ENCODE data around the gene WNT3A.
"Not testable (repeated sequence)": the region's sequence is repeated elsewhere in the genome, so short reads cannot be mapped to it uniquely, and the experiment has no call there.

DNA sequence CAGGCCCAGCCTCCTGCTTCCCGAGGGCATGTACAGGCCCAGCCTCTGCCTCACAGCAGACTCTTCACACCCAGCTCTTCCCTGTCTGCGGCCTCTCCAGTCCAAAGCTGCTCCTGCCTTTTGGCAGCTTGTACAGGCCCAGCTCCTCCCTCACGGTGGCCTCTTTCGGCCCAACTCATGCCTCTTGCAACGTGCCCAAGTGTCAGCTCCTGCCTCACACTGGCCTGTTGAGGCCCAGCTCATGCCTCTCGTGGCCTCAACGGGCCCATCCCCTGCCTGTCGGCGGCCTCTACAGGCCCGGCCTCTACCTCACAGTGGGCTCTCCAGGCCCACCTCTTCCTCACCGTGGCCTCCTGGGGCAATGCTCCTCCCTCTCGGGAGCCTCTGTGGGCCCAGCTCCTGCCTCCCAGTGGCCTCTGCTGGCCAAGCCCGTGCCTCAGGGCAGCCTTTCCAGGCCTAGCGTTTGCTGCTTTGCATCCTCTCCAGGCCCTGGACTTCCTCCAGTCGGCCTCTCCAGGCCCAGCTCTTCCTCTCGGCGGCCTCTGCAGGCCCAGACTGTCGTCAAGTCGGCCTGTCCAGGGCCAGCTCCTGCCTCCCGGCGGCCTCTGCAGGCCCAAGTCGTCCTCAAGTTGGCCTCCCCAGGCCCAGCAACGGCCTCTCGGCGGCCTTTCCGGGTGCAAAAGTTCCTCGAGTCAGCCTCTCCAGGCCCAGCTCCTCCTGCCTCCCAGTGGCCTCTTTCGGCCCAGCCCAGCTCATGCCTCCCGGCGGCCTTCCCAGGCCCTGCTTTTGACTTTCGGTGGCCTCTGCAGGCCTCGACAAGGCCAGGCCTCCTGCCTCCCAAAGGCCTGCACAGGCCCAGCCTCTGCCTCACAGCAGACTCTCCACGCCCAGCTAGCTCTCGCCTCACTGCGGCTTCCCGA, 36.5 kb upstream of the WNT3A start:
- TF ChIP-seq, protein P1, sequence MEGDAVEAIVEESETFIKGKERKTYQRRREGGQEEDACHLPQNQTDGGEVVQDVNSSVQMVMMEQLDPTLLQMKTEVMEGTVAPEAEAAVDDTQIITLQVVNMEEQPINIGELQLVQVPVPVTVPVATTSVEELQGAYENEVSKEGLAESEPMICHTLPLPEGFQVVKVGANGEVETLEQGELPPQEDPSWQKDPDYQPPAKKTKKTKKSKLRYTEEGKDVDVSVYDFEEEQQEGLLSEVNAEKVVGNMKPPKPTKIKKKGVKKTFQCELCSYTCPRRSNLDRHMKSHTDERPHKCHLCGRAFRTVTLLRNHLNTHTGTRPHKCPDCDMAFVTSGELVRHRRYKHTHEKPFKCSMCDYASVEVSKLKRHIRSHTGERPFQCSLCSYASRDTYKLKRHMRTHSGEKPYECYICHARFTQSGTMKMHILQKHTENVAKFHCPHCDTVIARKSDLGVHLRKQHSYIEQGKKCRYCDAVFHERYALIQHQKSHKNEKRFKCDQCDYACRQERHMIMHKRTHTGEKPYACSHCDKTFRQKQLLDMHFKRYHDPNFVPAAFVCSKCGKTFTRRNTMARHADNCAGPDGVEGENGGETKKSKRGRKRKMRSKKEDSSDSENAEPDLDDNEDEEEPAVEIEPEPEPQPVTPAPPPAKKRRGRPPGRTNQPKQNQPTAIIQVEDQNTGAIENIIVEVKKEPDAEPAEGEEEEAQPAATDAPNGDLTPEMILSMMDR (IDR thresholded peaks at IDR 0.05): not testable (repeated sequence)
- TF ChIP-seq POLR2AphosphoS5, POLR2A (IDR thresholded peaks at IDR 0.05): not testable (repeated sequence)

Data from transverse colon (tissue), 4 donors.